ENCODE data around the gene EVA1B. TPM values are rescaled to one million over a fixed set of nuclear protein-coding genes. Genes with fewer than 3 reads are reported as not detected.

Gene EVA1B
- total RNA-seq, 1 experiment from 2014 or later, result 32.0 TPM

GRCh38 chr1:36365381-36365780 lies 41.9 kb upstream of the EVA1B start (continued):
- TF ChIP-seq AFF4 (CRISPR knock-in tag; IDR thresholded peaks at IDR 0.05; ENCODE audit: borderline replicate concordance) (no peak), FOXP1 (CRISPR knock-in tag; IDR thresholded peaks at IDR 0.05; ENCODE audit: borderline replicate concordance) (no peak), ZBTB43 (CRISPR knock-in tag; IDR thresholded peaks at IDR 0.05) (no peak), E2F5 (CRISPR knock-in tag; IDR thresholded peaks at IDR 0.05) (no peak), NR1H2 (CRISPR knock-in tag; IDR thresholded peaks at IDR 0.05) (no peak)

GRCh38 chr1:36359911-36360550 lies 36.6 kb upstream of the EVA1B start:
- no peak for ATAC-seq
- no peak for DNase-seq (ENCODE audit: low spot score)
- POLR2A ChIA-PET, result interaction anchor here (0.6 to 1.1 kb wide), 2 partner anchors 11 to 26 kb away, joined by 3 read pairs; no protein-coding TSS in a partner anchor
- Mint-ChIP-seq H3K9me3 (no peaks in the 10 kb centered on the region), H3K4me3 (no peak overlapping the region), H3K27ac (no peak overlapping the region; the same call in 1 of the 2 replicates), H3K4me1 (no peaks in the 10 kb centered on the region), H3K27me3 (ENCODE audit: low read depth) (no peaks in the 10 kb centered on the region), H3K36me3 (peaks cover 21% of the 10 kb centered on the region)
- CTCF ChIA-PET, result interaction anchor here (1.1 to 2.3 kb wide), 2 partner anchors 9 to 210 kb away, joined by 3 to 15 read pairs; no protein-coding TSS in a partner anchor
- no peak for TF ChIP-seq ATF3 (CRISPR knock-in tag; conservative IDR thresholded peaks at IDR 0.05)
- TF ChIP-seq ZBTB21 (CRISPR knock-in tag; IDR thresholded peaks at IDR 0.05; ENCODE audit: borderline replicate concordance), result no peak
- no peak for TF ChIP-seq AFF4 (CRISPR knock-in tag; IDR thresholded peaks at IDR 0.05; ENCODE audit: borderline replicate concordance)
- TF ChIP-seq ZNF416 (CRISPR knock-in tag; IDR thresholded peaks at IDR 0.05), result no peak
- no peak for TF ChIP-seq OVOL2 (CRISPR knock-in tag; IDR thresholded peaks at IDR 0.05; ENCODE audit: borderline replicate concordance)
- TF ChIP-seq EMX1 (CRISPR knock-in tag; IDR thresholded peaks at IDR 0.05), result no peak
- no peak for TF ChIP-seq HMGXB4 (CRISPR knock-in tag; IDR thresholded peaks at IDR 0.05)
- no peak for TF ChIP-seq FOXP4 (CRISPR knock-in tag; IDR thresholded peaks at IDR 0.05)
- TF ChIP-seq E2F4 (CRISPR knock-in tag; IDR thresholded peaks at IDR 0.05; ENCODE audit: borderline replicate concordance, low read depth), result no peak
- TF ChIP-seq ERG (CRISPR knock-in tag; IDR thresholded peaks at IDR 0.05), result no peak
- TF ChIP-seq RELA (CRISPR knock-in tag; IDR thresholded peaks at IDR 0.05; ENCODE audit: borderline replicate concordance), result no peak
- no peak for TF ChIP-seq PRRX2 (CRISPR knock-in tag; IDR thresholded peaks at IDR 0.05)
- no peak for TF ChIP-seq CREB1 (CRISPR knock-in tag; IDR thresholded peaks at IDR 0.05)
- TF ChIP-seq FOXK1 (CRISPR knock-in tag; IDR thresholded peaks at IDR 0.05), result no peak

Data from WTC11 (cell line).